TTC549 (cell line): Measurements from ENCODE around the gene FLT3.

ENCODE experiments used
- FAIRE-seq: peaks from 2 replicates; lab custom pipeline; 2012; peaks lifted over from hg19 to GRCh38; lab: Jason Lieb, UNC

The FLT3 gene

DNA sequence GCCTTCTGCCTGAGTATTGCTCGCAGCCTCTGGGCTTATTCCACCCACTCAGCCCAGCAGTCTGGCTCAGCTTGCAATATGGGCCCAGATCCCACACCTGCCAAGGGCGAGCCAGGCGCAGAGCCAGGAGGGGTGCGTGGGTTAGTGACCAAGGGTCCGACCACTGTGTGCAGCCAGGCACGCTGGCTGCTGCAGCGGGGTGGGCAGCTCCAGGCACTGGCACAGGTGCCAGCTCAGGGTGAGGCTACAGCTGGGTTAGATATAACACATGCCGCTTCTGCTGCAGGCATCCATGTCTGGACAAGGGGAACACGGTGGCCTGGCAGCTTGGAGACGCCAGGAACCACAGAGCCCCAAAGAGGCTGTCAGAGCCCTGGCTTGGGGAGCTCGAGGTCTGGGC is 99.3 kb downstream of the FLT3 start:
- no peak for FAIRE-seq

DNA sequence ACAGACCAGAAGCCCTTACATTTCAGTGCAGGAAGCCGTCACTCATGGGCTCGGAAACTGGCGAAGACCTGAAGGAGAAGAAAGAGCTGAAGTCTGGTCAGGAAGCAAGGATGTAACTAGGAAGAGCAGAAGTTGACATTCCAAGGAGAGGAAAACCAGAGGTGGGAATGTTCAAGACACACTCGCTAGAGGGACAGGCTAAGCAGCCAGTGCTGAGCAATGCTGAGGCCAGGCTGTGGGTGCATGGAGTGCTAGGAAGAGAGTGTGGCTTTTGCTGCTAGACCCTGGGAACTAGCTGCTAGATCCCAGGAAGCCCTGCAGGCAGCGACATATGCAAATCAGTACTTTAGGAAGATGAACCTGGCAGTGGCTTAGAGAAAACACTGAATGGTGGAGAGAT is 99.8 kb downstream of the FLT3 start:
- FAIRE-seq, result no peak

DNA sequence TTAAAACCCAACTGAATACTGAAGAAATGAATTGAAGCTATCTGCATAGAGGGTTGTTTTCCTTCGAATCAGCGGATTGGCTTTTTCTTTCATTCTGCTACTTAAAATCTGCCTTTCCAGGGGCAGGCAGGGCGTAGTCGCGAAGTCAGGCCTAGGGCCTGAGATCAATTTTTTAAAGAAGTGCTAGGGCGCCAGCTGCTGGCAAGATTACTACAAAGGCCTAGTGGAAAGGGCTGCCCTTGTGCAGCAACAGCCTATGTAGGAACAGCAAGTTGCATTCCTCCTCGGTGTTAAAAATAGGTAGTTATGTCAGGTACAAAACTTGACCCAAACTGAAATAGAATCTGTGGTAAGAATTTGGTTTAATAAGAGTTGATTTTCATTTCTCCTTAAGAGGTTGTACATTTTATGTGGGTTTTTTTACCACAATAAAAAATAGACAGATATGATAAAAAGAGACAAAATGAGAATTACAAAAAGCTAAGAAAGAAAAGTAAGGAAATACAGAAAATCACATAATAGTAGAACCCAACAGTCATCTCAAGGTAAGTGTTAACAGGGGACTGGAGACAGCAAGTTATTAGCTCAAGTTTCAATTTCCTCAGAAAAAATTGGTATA is 102.4 kb downstream of the FLT3 start:
- FAIRE-seq, result peak; percentile 71

DNA sequence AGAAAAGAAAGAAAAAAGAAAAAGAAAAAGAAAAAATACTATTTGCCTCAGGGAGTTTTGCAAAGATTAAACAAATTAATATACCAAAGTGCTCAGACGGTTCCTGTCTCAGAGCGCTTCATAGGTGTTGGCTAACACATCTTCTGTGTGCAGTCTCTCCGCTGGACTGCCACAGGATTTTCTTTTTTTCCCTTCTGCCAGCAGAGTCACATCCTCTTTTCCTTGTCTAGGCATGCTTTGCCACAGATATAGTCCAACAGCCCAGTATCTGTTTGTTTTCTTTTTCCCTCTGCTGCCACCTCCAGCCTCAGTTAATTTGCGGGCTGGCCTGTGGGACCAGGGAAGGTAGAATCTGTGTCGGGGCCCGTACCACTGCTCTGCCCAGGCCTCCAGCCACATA is 108.5 kb downstream of the FLT3 start:
- no peak for FAIRE-seq

DNA sequence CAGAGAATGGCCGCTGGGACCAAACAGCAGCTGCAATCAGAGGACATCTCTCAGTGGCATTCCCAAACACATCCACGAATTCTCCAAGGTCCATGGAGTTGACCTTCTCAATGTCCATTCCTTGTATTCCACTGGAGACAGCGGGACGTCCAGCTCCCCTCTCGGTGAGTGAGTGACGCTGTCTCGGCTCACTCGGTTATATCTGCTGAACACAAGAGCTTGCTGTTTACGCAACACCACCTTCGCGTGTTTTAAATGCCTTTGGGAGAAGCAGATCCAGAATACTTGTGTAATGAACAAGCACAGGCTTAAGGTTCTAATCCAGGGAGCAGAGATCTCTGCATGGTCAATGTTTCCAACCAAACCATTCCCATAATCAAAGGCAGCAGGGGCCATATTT is 111.9 kb downstream of the FLT3 start, which contains the start of gene URAD:
URAD (minus strand) TSS at position 174 of the 400 bp plus-strand sequence; CDS start at position 118, 56 bp downstream.
- no peak for FAIRE-seq

DNA sequence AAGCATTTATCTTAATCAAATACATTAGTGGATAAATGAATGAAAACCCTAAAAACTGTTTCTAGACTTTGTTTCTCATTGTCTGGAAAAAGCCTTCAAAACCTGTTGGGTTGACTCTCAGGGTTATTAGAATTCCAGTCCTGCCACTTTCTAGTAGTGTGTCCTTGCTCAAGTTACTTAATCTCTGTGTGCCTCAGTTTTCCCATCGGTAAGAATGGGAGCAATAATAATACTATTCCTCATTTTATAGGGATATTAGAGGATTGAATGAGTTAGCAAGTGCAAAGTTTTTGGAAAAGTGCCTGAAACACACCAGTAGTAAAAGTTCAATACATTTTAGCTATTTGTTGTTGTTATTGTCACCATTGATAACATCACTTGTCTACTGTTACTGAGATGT is 114.8 kb downstream of the FLT3 start:
- FAIRE-seq, result no peak

DNA sequence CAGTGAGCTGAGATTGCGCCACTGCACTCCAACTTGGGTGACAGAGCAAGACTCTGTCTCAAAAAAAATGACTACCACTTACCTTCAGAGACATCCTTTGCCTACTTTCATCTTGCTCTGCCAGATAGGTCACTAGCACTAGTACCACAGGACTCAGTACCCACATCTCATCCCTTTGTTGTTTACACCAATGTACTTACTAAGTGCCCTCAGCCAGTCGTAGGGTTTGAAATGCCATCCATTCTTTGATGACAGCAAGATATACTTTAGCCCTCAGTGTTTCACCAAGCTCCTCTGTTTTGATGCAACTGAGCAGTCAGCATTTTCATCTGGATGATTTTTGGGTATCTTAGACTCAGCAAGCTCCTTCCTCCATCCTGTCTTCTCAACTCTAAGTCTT is 118.0 kb downstream of the FLT3 start:
- no peak for FAIRE-seq

DNA sequence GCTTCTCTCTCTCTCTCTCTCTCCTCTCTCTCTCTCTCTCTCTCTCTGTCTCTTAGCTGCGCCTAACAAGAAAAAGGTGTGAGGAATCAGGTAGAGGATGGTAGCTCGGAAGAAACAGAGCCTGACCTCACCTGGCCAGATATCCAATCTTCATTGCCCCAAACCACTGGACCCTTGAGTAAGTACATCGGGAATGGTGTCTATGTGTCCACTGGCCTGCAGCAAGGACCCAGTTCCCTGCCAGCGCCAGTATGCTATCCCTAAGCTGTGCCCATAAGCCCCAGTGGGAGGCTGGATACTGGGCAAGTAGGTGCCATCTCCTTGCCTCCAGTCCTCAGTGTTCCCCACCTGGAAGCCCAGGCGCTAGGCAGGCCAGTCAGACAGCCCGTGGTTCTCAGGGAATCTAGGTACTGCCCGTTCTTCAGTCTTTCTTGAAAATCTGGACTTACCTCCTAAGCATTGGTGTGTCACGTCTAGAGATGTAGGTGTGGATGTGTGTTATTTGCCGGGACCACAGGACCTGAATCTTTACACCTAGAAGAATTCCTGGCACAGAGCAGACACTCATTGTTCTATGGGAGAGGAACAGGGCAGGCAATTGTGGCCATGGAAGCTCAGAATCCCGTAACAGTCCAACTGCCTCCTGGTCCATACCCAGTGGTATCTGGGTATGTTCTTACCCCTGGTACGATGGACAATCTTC is 119.2 kb downstream of the FLT3 start:
- FAIRE-seq, result no peak

DNA sequence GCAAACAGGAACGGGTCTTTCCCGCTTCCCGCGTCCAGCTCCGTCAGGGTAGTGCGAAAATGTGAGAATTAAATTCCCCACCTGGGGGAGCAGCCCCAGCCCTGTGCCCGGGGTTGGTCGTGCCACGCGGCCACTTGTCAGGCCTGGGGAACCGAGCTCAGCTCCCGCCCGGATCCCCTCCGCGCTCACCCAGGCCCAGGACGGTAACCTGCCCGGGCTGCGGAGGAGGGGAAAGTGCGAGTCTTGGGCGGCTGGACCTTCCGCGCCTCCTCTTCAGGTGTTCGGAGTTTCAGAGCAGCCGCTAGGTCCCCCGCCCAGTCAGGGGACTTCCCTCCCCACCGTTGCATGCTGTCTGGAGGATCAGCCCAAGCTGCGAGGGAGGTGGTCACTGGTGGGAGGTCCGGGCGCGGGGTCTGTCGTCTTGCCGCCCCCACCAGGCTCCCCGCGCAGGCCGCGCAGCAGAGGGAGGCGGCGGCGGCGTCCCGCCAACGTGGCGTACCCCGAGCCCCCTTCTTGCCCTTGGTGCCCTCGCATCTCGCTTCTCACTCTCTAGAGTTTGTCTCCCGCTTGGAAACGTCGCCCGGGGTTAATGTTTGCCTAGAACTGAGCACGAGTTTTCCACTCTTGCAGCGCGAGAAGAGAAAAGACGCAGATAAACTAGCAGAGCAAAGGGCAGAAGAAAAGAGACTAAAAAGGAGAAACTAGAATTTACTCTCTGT is 119.9 kb downstream of the FLT3 start:
- FAIRE-seq, result no peak

DNA sequence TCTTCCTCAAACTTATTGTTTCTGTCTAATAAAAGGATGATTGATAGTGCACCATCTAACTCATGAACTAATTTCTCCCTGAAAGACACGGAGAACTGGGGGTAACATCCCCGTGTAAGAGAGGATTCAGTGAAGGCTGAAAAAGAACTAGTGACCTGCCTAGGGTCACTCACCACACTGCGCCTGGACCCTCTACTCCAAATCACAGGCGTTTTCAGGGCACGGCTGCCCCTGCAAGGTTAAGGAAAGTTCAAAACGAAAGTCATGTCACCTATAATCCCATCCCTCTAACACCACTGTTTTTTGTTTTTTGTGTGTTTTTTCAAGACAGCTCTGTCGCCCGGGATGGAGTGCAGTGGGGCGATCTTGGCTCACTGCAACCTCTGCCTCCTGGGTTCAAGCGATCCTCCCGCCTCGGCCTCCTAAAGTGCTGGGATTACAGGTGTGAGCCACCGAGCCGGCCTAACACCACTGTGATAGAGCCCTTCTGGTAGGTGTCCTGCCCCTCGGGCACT is 120.6 kb downstream of the FLT3 start:
- FAIRE-seq, result no peak

DNA sequence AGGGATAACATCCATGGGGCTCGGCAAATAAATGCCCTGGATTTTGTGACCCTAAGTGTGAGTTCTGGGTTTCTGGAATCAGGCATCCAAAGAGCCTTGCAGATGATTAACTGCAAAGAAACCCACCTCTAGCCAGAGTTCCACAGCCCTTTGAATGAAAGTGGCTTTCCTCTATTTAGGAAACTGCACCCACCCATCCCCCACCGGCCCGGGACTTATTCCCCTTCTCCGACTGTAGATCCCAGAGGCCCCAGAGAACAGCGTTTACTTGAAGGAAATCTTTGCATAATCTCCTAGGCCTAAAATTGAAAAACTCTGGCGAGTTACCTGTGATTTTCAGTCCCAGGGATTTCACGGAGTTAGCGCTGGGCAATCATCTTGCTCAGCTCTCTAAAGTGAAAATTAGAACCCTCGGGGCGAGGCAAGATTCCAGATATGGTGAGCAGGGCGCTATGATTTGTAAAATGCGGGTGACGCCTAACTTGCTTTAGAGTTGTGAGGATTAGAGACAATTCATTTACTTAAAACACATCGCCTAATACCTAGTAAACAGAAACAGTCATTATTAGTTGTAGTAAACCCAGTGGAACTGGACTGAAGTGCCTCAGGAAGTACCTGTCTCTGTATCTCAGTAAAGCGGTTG is 121.3 kb downstream of the FLT3 start:
- no peak for FAIRE-seq

DNA sequence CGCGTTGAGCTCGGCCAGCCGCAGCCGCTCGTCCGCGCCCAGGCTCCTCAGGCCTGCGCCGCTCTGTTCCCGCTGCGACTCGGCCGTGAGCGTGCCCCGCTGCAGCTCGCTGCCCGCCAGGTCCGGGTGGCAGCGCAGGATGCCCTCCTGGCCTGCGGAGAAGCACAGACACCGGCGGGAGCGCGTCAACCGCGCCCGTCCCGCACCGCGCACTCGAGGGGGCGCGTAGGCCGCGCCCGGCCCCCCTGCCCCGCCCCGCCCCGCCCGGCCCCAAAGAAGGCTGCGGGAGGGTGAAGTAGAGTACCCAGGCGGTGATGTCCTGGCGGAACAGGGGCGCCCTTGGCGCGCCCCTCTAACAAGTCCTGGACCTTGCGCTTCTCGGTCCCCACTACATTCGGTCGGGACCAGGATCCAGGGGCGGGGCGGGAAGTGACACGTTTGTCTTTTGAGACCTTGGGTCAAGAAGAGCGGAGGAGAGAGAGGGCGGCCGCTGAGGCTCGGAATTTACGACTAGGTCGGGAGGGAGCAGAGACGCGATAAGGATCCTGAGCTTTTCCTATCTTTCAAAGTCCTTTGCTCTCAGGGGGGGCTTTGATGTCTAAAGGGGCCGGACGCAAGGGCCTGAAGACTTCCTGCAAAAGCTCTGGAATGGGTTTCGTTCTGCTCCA is 121.9 kb downstream of the FLT3 start:
- no peak for FAIRE-seq

DNA sequence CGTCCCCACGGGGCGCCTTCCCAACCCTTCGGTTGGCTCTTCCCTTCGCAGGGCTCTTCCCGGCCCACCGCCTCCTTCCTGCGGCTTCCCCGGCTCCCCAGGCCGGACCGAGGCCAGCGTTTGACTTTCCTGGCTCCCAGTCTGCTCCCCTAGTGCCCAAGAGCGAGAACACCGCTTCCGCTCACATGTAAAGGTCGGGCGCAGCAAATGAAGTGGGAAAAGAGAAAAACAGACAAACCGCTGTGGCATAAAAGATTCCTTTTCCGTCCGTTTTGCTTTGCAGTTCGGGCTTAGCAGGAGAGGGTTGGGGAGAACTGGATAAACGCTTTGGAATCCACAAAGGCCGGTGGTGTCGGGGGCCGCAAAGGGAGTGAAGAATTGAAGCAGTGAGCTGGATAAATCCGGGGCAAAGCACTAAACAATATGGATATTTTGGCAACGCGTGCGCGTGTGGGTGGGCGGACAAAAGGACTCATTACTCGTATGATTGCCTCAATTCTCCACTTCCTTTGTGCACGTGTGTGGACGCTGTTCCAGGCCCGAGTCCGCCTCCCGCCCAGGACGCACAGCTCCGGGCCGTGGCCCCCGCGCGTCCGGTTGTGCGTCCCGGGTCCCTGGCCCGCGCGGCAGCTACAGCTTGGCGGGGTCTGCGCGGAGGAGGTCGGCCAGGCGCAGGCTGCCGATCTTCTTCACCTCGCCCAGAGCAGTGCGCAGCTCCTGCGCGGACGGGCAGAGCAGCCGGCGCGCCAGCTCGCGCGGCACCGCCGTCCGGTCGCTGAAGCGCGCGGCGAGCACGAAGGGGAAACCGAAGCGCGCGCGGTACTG is 122.7 kb downstream of the FLT3 start:
- no peak for FAIRE-seq

DNA sequence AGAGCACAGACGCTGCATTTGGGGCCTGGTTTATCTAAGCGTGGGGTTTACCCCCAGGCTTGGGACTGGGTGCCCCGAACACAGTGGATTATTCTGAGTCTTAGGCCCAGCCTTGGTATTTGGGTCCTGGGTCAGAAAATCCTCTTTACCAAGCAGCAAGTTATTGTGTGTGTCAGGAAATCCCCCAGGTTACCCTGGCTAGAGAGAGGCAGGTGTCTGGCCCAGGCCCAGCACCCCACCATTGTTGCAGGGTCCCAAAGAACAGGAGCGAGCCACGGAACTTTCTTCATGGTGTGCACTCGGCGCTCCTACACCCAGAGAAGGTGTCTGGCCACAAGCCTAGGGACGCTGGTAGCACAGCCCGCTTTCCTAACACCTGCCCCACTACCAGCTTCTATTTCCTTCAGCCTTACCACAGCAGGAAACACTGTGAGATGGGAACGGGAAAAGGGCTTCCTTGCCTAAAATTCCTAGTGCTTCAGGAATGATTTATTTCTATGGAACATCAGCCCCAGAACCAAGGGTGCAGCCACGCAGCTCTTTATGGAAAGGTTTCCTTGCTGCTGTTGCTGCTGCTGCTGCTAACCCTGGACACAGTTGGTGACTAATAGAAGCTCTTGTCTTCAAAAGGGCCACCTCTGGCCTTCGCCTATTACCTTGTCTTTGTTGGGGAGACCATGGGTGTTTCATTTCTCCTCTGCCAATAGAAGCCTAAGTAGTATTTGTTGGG is 123.8 kb downstream of the FLT3 start:
- FAIRE-seq, result no peak

DNA sequence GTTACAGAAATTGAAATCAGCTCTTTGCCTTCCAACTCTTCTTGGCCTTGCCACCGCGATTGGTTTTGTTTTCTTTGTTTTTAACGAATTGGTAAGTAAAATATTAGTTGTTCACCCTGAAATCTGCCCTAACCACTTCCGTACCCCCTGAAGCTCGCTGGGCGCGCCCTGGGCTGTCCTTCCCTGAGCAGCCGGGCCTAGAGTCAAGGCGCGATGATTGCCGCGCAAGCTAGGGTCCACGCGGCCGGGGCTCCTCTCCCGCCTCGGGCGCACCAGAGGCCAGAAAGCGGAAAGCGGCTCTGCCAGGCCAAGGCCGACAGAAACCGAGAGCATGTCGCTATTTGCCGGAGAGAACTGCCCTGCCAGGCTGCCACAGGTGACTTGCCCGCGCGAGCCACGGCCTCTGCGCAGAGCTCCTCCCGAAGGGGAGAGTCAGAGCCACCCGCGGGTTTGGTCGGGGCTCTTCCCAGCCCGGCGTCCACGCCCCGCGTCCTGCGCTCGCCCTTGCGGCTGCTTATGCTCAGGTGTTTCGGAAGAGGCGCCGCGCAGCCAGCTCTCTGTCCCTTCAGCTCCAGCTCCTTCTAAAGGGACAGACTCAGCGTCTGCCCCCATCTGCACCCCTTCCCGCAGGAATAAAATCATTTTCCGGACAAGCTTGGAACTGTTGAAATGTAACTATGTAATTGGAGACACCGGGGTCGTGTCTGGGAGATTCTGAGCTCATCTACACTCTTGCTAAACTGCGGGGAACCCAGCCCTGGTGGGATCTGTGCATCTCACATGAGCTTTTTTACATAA is 124.6 kb downstream of the FLT3 start:
- FAIRE-seq, result no peak

DNA sequence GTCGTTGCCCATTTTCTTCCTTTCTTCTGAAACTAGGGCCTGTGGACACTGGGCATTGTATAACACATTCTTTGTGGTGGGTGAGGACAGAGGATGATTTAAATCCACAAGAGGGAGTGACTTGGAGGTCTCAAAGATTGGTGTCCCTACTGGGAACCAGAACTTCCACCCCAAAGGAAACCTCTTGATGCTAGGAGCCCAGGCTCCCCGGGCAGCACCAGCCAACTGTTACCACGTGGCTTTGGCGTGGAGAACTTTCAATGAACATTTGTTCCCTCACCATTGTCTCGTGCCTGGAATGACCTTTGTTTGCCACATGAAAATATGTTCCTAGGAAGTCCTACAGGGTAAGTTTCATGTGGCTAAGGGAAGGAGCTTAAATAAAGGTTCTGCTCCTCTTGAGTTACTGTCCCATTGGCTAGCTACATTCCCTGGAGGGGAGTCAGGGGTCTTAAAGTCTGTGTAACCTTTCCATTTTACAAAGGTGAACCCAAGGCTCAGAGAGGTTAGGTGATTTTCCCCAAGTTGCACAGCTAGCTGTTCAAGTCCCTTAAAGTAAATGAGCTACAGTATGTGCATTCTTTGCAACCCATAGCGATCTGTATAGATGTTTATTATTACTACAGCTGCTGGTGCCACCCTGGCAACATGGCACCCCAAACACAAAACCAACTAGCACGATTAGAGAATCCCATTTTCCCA is 126.3 kb downstream of the FLT3 start:
- no peak for FAIRE-seq

DNA sequence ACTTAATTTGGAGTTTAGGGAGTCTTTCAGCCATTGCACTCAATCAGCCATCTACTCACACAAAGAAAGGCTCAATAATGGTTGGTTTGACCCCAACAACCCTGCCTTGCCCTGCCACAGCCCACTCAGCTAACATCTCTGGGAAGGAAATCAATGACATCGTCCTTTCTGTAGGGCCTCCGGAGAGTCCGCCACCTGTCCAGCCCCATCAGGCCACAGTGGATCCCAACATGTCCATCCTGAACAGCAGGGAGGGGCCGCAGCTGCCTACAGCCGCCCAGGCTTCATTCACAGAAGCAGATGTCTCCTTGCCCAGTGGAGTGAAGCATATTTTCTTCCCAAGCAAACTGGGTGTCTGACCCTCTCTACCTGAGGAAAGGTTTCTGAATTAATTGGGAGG is 127.1 kb downstream of the FLT3 start:
- no peak for FAIRE-seq

DNA sequence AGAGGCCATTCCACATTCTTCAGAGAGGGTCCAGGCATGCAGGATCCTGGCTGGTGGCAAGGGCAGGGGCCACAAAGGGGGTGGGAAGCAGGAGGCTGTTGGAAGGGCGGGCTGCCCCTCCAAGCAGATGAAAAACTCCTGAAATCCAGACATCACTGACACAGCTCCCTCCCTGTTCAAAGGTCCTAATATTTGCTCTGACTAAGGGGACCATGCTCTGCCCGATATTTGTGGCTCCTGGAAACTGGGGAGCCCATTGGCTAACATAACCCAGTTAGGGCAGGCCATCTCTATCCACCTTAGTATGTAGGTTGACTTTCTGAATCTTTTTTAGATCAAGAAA is 127.9 kb downstream of the FLT3 start:
- FAIRE-seq, result no peak

DNA sequence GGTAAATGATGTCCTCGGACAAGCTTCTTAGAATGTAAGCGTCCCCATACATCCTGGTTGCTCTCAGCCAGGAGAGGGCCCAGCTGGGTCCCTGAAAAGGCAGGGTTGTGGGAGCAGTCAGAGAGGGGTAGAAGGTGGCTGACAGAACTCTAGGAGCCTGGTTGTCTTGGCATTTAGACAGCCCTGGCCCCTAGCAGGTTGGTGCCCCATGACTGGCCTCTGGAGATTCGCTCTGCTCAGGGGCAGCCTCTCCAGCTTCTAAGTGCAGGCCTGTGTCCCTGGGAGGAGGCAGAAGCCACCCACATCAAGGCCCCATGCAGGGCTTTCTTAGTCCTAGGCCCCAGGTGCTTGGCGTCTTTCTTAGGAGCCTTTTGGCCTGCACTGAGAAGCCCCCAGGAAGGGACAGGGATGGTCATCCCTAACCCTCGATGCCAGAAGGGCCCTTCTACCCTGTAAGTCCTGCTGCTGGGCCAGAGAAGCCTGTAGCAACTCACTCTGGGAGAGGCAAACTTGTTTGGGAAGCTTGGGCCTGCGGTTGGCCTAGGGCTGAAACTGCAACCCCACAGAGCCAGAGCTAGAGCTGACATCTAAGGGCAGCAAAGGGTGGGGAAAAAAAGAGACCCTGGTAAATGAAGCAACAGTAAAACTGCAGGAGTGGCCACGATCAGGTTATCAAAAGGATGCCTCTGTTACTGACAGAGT is 128.4 kb downstream of the FLT3 start:
- no peak for FAIRE-seq
